Bone marrow (tissue), 2 donors: ENCODE data around the gene LRMDA.

ENCODE experiments used
- DNase-seq, 2 donors: peaks; one replicate each; lab custom pipeline; 2025; lab: John Stamatoyannopoulos, UW

Gene LRMDA

GRCh38 chr10:76086761-76087639 lies 655.6 kb downstream of the LRMDA start:
- no peak for DNase-seq

- DNase-seq, result no peak
Measured at GRCh38 chr10:76088008-76088407, 656.6 kb downstream of the LRMDA start.

GRCh38 chr10:76088980-76089379 lies 657.6 kb downstream of the LRMDA start:
- no peak for DNase-seq

GRCh38 chr10:76089556-76090180 lies 658.2 kb downstream of the LRMDA start:
- no peak for DNase-seq

GRCh38 chr10:76091926-76092325 lies 660.5 kb downstream of the LRMDA start:
- no peak for DNase-seq

- DNase-seq, result no peak
Measured at GRCh38 chr10:76106611-76107010, 675.2 kb downstream of the LRMDA start.

GRCh38 chr10:76108563-76109359 lies 677.3 kb downstream of the LRMDA start:
- no peak for DNase-seq

- DNase-seq, result no peak
Measured at GRCh38 chr10:76111404-76111803, 680.0 kb downstream of the LRMDA start.

GRCh38 chr10:76111986-76112825 lies 680.8 kb downstream of the LRMDA start:
- DNase-seq, result no peak

- no peak for DNase-seq
Measured at GRCh38 chr10:76112826-76113150, 681.4 kb downstream of the LRMDA start.

- DNase-seq, result no peak
Measured at GRCh38 chr10:76113952-76114351, 682.5 kb downstream of the LRMDA start.

GRCh38 chr10:76114581-76115001 lies 683.2 kb downstream of the LRMDA start:
- DNase-seq, result no peak

GRCh38 chr10:76115131-76115470 lies 683.7 kb downstream of the LRMDA start:
- DNase-seq, result no peak

GRCh38 chr10:76115471-76116155 lies 684.2 kb downstream of the LRMDA start:
- DNase-seq, result no peak

GRCh38 chr10:76116523-76116922 lies 685.1 kb downstream of the LRMDA start:
- DNase-seq, result no peak

- no peak for DNase-seq
Measured at GRCh38 chr10:76117949-76118348, 686.5 kb downstream of the LRMDA start.

- DNase-seq, result no peak
Measured at GRCh38 chr10:76119036-76119435, 687.6 kb downstream of the LRMDA start.

GRCh38 chr10:76119515-76119914 lies 688.1 kb downstream of the LRMDA start:
- DNase-seq, result no peak

GRCh38 chr10:76122056-76122455 lies 690.6 kb downstream of the LRMDA start:
- DNase-seq, result no peak

- DNase-seq, result no peak
Measured at GRCh38 chr10:76124280-76124679, 692.9 kb downstream of the LRMDA start.

- DNase-seq, result no peak
Measured at GRCh38 chr10:76125900-76126299, 694.5 kb downstream of the LRMDA start.
